GM19193 (cell line): ENCODE data around the gene FKTN.

Experiments used
- POLR2A ChIP-seq: IDR thresholded peaks from 4 replicates; pipeline ENCODE4 v1.6.1; 2011; ENCODE audit not compliant: insufficient read depth, insufficient read length; ENCODE audit errors: extremely low read depth

FKTN gene

GRCh38 chr9:105557804-105558610, at the start of gene FKTN:
Gene FKTN, plus strand, starts transcription at chr9:105558131. Its CDS starts 16,902 bp downstream, at chr9:105575033.
- peak; percentile 95 for TF ChIP-seq POLR2A

- no peak for TF ChIP-seq POLR2A
Observed at GRCh38 chr9:105508530-105508929, 49.4 kb upstream of the FKTN start.

GRCh38 chr9:105510024-105510423, 47.9 kb upstream of the FKTN start:
- TF ChIP-seq POLR2A: no peak

- no peak for TF ChIP-seq POLR2A
Observed at GRCh38 chr9:105511446-105511845, 46.5 kb upstream of the FKTN start.

- no peak for TF ChIP-seq POLR2A
Observed at GRCh38 chr9:105515811-105516413, 42.0 kb upstream of the FKTN start.

- TF ChIP-seq POLR2A: no peak
Observed at GRCh38 chr9:105531530-105531929, 26.4 kb upstream of the FKTN start.

- TF ChIP-seq POLR2A: no peak
Observed at GRCh38 chr9:105535920-105536668, 21.8 kb upstream of the FKTN start.

- no peak for TF ChIP-seq POLR2A
Observed at GRCh38 chr9:105539452-105539851, 18.5 kb upstream of the FKTN start.

GRCh38 chr9:105541838-105542237, 16.1 kb upstream of the FKTN start:
- no peak for TF ChIP-seq POLR2A

GRCh38 chr9:105554042-105554441, 3.9 kb upstream of the FKTN start:
- TF ChIP-seq POLR2A: no peak

GRCh38 chr9:105572455-105572854, 14.5 kb downstream of the FKTN start:
- TF ChIP-seq POLR2A: no peak

- TF ChIP-seq POLR2A: no peak
Observed at GRCh38 chr9:105593145-105593544, 35.2 kb downstream of the FKTN start.

- no peak for TF ChIP-seq POLR2A
Observed at GRCh38 chr9:105608721-105609598, 51.0 kb downstream of the FKTN start.

- TF ChIP-seq POLR2A: no peak
Observed at GRCh38 chr9:105621001-105621400, 63.1 kb downstream of the FKTN start.

- no peak for TF ChIP-seq POLR2A
Observed at GRCh38 chr9:105625088-105625487, 67.2 kb downstream of the FKTN start.
